Kidney (tissue), 14 donors: ENCODE data around the gene GSTT2B. TPM values are rescaled to one million over a fixed set of nuclear protein-coding genes. Genes with fewer than 3 reads are reported as not detected.
"Not testable (repeated sequence)": the region's sequence is repeated elsewhere in the genome, so short reads cannot be mapped to it uniquely, and the experiment has no call there.

Experiments
- DNase-seq, 5 donors: peaks; one replicate each; pipeline ENCODE4 v3.0.0-alpha.2; 2013 to 2020
- FAIRE-seq: peaks from 2 replicates; lab custom pipeline; 2012; peaks lifted over from hg19 to GRCh38; lab: Jason Lieb, UNC
- H3K27ac ChIP-seq, 2 donors: one replicate each; pipeline ENCODE4 v1.7.0; 2013; ENCODE audit warnings: low read depth in 2 of 2, low read length in 2 of 2, inconsistent platforms in 1 of 2
- H3K27me3 ChIP-seq: one replicate; pipeline ENCODE4 v1.7.1; 2013; ENCODE audit warnings: low read length, inconsistent platforms; ENCODE audit not compliant: control insufficient read depth, insufficient read depth
- H3K36me3 ChIP-seq, 3 donors: one replicate each; pipeline versions ENCODE4 v1.7.0 to v1.7.1; 2013; ENCODE audit warnings: low read length in 3 of 3, control low read depth in 1 of 3, inconsistent platforms in 1 of 3; ENCODE audit not compliant: insufficient read depth in 3 of 3, control insufficient read depth in 2 of 3
- H3K4me1 ChIP-seq, 3 donors: one replicate each; pipeline versions ENCODE4 v1.7.0 to v1.7.1; 2013; ENCODE audit warnings: low read length in 3 of 3, inconsistent platforms in 1 of 3, low read depth in 1 of 3; ENCODE audit not compliant: control insufficient read depth in 2 of 3, insufficient read depth in 2 of 3
- H3K4me3 ChIP-seq, 3 donors: one replicate each; pipeline versions ENCODE4 v1.7.0 to v1.8.1; 2013; ENCODE audit warnings: low read length in 3 of 3, control low read depth in 1 of 3, inconsistent platforms in 1 of 3
- H3K9ac ChIP-seq, 3 donors: one replicate each; pipeline versions ENCODE4 v1.7.0 to v1.7.1; 2013; ENCODE audit warnings: low read length in 3 of 3, control low read depth in 1 of 3, inconsistent platforms in 1 of 3
- H3K9me3 ChIP-seq, 3 donors: one replicate each; pipeline versions ENCODE4 v1.7.0 to v1.7.1; 2013; ENCODE audit warnings: low read length in 3 of 3, control low read depth in 1 of 3, inconsistent platforms in 1 of 3; ENCODE audit not compliant: control insufficient read depth in 2 of 3, insufficient read depth in 1 of 3
- intact Hi-C: fragments of 100-400 bp; cut with DNase I; formaldehyde crosslinking; loops from one replicate; pipeline ENCODE4 v1.11.1; 2022
- polyA plus RNA-seq: library from polyadenylated mRNA; stranded (reverse); fragments of 350-450 nt; fragmentation: Illumina TruSeq; extraction: RNeasy Lipid Tissue Mini Kit (QIAGEN cat#74804); gene quantifications from one replicate; pipeline ENCODE4 v1.2.3, GENCODE V29; 2014; ENCODE audit warnings: low read depth, low replicate concordance; ENCODE audit not compliant: insufficient read depth
- total RNA-seq: library from RNA; stranded (reverse); fragmentation: NEBNext Ultra II Directional; extraction: Animal tissue kit (Norgen Biotek cat#: 25700); gene quantifications from one replicate; pipeline ENCODE4 v1.2.1, GENCODE V29; 2021
- TF ChIP-seq, protein P1 (sequence below): IDR thresholded peaks from 3 replicates; pipeline ENCODE4 v1.5.1; 2012; ENCODE audit warnings: mild to moderate bottlenecking, moderate library complexity, borderline replicate concordance; ENCODE audit not compliant: insufficient read depth; ENCODE audit errors: extremely low read depth
- donor health status: control.
- donor health status: control.
- donor health status: control.
- donor health status: control.
- donor health status: control.
- donor health status: DM: yes; HTN: yes; CAD: no.
- donor health status: Normal renal cell carcinoma (clear cell type).

The GSTT2B gene
- total and polyA plus RNA-seq, 2 donors from 2014 or later = 10.8 to 20.6 TPM

DNA sequence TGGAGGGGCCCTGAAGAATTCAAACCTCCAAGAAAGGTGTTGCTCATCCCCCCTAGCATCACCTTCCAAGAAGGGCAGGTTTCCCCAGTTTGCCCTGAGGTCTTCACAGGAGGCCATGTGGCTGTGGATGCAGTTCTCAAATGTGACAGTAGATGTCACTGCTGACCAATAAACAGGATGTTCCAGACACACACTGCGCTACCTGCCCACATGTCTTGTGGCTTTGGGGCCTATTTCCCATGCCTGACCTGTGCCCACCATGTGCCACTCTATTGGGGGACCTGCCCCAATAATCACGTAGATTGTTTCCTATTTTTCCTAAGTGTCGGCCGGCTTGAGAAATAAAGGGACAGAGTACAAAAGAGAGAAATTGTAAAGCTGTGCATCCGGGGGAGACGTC lies 23.4 kb upstream of the GSTT2B start:
- FAIRE-seq (no peak), DNase-seq (peak in 2 of 5 donors; percentile 10 to 12)
- Histone ChIP-seq H3K4me3 (no peak overlapping the region), H3K36me3 (no peaks in the 10 kb centered on the region), H3K27ac (no peak overlapping the region), H3K9ac (no peak overlapping the region), H3K27me3 (no peaks in the 10 kb centered on the region), H3K4me1 (no peaks in the 10 kb centered on the region), H3K9me3 (no peaks in the 10 kb centered on the region)
- TF ChIP-seq, protein P1, sequence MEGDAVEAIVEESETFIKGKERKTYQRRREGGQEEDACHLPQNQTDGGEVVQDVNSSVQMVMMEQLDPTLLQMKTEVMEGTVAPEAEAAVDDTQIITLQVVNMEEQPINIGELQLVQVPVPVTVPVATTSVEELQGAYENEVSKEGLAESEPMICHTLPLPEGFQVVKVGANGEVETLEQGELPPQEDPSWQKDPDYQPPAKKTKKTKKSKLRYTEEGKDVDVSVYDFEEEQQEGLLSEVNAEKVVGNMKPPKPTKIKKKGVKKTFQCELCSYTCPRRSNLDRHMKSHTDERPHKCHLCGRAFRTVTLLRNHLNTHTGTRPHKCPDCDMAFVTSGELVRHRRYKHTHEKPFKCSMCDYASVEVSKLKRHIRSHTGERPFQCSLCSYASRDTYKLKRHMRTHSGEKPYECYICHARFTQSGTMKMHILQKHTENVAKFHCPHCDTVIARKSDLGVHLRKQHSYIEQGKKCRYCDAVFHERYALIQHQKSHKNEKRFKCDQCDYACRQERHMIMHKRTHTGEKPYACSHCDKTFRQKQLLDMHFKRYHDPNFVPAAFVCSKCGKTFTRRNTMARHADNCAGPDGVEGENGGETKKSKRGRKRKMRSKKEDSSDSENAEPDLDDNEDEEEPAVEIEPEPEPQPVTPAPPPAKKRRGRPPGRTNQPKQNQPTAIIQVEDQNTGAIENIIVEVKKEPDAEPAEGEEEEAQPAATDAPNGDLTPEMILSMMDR = peak; percentile 80
- intact Hi-C loops = no loop called here

DNA sequence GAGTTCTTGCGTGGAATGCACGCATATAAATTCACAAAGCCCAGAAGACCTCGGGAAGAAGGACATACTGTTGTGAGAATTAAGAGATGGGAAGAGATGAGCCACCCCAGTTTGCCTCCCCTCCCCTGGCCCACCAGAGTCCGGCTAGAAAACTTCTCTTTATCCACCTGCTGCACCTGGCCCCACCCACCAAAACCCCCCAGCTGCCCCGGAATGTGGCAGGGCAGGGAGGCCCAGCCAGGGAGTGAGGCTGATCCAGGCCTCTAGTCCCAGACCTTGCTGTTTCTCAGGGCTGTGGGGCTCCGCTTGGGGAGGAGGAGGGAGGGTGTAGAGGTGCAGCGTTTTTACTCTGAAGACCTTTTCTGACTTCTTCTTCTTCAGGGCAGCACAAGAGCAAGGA lies 19.6 kb upstream of the GSTT2B start:
- H3K36me3 ChIP-seq, intact Hi-C loops: not testable (repeated sequence)

DNA sequence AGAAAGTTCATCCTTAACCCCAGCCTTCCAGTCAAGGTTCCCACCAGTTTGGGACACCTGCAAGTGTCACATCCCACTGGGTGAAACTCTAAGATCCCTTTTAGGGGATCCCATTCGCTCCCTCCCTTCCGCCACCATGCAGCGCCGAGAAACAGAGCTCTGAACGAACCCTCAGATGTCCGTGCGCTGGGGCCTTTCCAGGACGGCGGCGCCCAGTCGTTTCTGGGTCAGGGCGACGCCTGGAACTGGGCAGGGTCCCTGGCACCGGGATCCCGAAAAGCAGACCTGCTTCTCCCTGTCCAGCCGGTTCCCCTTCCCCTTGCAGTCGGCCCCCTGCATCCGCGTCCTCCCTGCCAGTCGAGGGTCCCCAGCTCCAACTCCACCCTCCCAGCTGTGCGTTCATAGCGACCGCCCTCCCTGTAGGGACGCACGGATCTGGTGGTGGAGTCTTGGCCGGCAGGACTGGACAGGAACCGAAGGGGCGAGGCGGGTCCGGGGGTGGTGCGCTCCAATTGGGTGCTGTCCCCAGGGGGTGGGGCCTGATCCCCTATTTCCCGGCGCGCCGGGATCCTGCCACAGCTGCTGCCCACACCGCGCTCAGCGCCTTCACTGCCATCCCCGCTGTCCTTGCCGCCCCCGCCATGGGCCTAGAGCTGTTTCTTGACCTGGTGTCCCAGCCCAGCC lies 18.7 kb upstream of the GSTT2B start, which contains the start of gene GSTT2:
Gene GSTT2 (plus strand): TSS at position 578 of the 684 bp plus-strand sequence.
- H3K4me1 ChIP-seq, H3K36me3 ChIP-seq, H3K9me3 ChIP-seq, H3K4me3 ChIP-seq, H3K27me3 ChIP-seq, FAIRE-seq, intact Hi-C loops, DNase-seq, H3K27ac ChIP-seq, H3K9ac ChIP-seq: not testable (repeated sequence)

More for the DNA sequence above, 19.6 kb upstream of the GSTT2B start:
- not testable (repeated sequence) for H3K9ac ChIP-seq, FAIRE-seq, H3K27ac ChIP-seq, H3K4me1 ChIP-seq, H3K9me3 ChIP-seq, H3K4me3 ChIP-seq, H3K27me3 ChIP-seq, DNase-seq

DNA sequence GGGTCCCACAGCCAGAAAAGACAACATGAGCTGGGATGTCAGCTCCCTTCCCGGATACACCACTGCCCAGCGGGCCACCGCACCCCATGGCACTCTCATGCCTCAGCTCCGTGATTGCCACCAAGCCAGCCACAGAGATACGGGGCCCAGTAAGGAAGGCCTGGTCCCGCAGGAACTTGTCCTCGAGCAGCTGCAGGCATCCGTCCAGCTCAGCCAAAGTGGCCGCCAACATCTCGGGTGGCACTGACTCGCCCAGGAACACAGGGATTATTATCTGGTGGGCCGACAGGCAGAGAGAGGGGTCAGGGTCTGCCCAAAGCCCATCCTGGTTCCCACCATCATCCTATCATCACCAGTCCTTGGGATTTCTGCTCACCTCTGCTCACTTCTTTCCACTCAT lies 16.3 kb upstream of the GSTT2B start:
- not testable (repeated sequence) for DNase-seq, H3K9ac ChIP-seq, H3K36me3 ChIP-seq

DNA sequence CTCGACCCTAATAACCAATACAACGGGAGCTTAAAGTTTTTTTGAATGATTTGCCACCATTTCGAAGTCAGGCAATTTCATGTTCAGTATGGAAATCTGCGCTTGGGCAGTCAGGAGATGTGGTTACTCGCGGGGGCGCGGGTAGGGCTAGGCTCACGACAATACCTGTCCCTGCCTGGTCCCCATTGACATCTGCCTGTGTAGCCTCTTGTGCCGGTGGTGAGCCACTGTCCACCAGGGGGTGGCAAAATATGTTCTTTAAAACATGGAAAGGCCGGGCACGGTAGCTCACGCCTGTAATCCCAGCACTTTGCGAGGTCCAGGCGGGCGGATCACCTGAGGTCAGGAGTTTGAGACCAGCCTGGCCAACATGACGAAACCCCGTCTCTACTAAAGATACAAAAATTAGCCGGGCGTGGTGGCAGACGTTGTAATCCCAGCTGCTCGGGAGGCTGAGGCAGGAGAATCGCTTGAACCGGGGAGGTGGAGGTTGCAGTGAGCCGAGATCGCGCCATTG lies 13.9 kb upstream of the GSTT2B start:
- H3K9me3 ChIP-seq, H3K27me3 ChIP-seq, H3K4me3 ChIP-seq, H3K27ac ChIP-seq, H3K36me3 ChIP-seq, intact Hi-C loops, H3K4me1 ChIP-seq, FAIRE-seq, H3K9ac ChIP-seq, DNase-seq: not testable (repeated sequence)

More for the DNA sequence above, 16.3 kb upstream of the GSTT2B start:
- H3K9me3 ChIP-seq, H3K27me3 ChIP-seq, H3K4me1 ChIP-seq, H3K4me3 ChIP-seq, H3K27ac ChIP-seq, FAIRE-seq, intact Hi-C loops: not testable (repeated sequence)

DNA sequence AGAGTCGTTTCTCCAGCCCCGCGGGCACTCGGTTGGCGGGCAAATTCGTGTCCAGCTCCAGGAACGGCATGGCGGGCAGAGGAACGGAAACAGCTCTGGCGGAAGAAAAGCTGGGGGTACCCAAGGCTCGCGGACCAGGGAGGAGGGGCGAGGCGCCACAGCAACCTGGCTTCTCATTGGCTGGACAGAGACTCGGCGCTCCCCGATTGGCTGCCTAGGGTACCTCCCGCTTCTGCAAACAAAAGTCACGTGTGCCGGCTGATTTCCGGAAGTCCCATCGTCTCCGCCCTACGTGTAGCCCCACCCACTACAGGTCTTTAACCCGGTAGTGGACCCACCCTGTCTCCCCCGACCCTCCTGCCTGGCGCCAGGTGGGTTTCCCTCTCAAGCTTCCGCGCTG lies 13.3 kb upstream of the GSTT2B start, which contains the start of gene DDT:
Gene DDT (minus strand): TSS at position 97 of the 400 bp plus-strand sequence. CDS start 27 bp downstream, at position 70.
- H3K36me3 ChIP-seq = peaks cover 0 to 11% (median 5%) of the 10 kb centered on the region in 3 donors
- H3K27ac ChIP-seq, intact Hi-C loops, H3K4me1 ChIP-seq, H3K4me3 ChIP-seq, H3K9me3 ChIP-seq, H3K9ac ChIP-seq, H3K27me3 ChIP-seq, DNase-seq: not testable (repeated sequence)
- FAIRE-seq = peak; percentile 98

DNA sequence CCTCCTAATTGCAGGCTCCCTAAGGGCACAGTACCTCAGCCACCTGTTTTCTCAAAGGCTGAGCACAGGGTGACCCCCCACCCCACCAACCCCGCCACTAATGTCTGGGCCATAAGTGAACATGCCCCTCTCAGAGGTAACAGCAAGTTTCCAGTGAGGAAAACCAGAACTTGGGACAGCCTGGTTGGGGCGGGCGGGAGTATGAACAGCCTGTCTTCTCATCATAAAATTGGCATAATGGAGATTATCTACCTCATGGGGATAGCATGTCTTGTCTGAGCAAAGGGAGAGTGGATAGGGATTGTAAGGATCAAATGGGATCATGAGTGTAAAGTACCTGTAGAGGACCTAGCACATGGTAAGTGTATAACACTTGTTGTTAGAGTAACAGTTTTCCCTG lies 10.9 kb upstream of the GSTT2B start:
- H3K9me3 ChIP-seq, intact Hi-C loops, H3K4me3 ChIP-seq, DNase-seq, H3K9ac ChIP-seq, FAIRE-seq, H3K27ac ChIP-seq, H3K27me3 ChIP-seq: not testable (repeated sequence)
- Histone ChIP-seq H3K36me3 (peaks cover 0 to 14% (median 7%) of the 10 kb centered on the region in 3 donors), H3K4me1 (peaks cover 0 to 12% (median 0%) of the 10 kb centered on the region in 3 donors)
